Measurements from ENCODE around the gene YKT6.

The YKT6 gene

GRCh38 chr7:44208085-44208484, 7.3 kb downstream of the YKT6 start:
- no peak for TF ChIP-seq FOXP2 (optimal IDR thresholded peaks at IDR 0.05; ENCODE audit: borderline replicate concordance, extremely low read depth, extremely low read length, insufficient read depth)
- TF ChIP-seq REST (IDR thresholded peaks at IDR 0.05; ENCODE audit: insufficient read depth in 1 of 2, low read depth in 2 of 2, low read length in 2 of 2) = no peak

- no peak for TF ChIP-seq POLR2AphosphoS5 (IDR thresholded peaks at IDR 0.05; ENCODE audit: low read depth, low read length)
- TF ChIP-seq FOXP2 (optimal IDR thresholded peaks at IDR 0.05; ENCODE audit: borderline replicate concordance, extremely low read depth, extremely low read length, insufficient read depth) = no peak
- no peak for TF ChIP-seq SIN3A (IDR thresholded peaks at IDR 0.05; ENCODE audit: borderline replicate concordance, insufficient read depth, low read length)
- no peak for TF ChIP-seq REST (IDR thresholded peaks at IDR 0.05; ENCODE audit: insufficient read depth in 1 of 2, low read depth in 2 of 2, low read length in 2 of 2)
- TF ChIP-seq TAF1 (IDR thresholded peaks at IDR 0.05; ENCODE audit: borderline replicate concordance, insufficient read depth, low read length) = no peak
These were observed 9.3 kb downstream of the YKT6 start for GRCh38 chr7:44210107-44210506.

- TF ChIP-seq FOXP2 (optimal IDR thresholded peaks at IDR 0.05; ENCODE audit: borderline replicate concordance, extremely low read depth, extremely low read length, insufficient read depth) (no peak), TAF1 (IDR thresholded peaks at IDR 0.05; ENCODE audit: borderline replicate concordance, insufficient read depth, low read length) (no peak), REST (IDR thresholded peaks at IDR 0.05; ENCODE audit: insufficient read depth in 1 of 2, low read depth in 2 of 2, low read length in 2 of 2) (no peak), SIN3A (IDR thresholded peaks at IDR 0.05; ENCODE audit: borderline replicate concordance, insufficient read depth, low read length) (no peak), POLR2AphosphoS5 (IDR thresholded peaks at IDR 0.05; ENCODE audit: low read depth, low read length) (no peak)
These were observed 10.4 kb downstream of the YKT6 start for GRCh38 chr7:44211126-44211675.

GRCh38 chr7:44212018-44212417, 11.2 kb downstream of the YKT6 start:
- TF ChIP-seq FOXP2 (optimal IDR thresholded peaks at IDR 0.05; ENCODE audit: borderline replicate concordance, extremely low read depth, extremely low read length, insufficient read depth) (no peak), SIN3A (IDR thresholded peaks at IDR 0.05; ENCODE audit: borderline replicate concordance, insufficient read depth, low read length) (no peak), TAF1 (IDR thresholded peaks at IDR 0.05; ENCODE audit: borderline replicate concordance, insufficient read depth, low read length) (no peak), POLR2AphosphoS5 (IDR thresholded peaks at IDR 0.05; ENCODE audit: low read depth, low read length) (no peak), REST (IDR thresholded peaks at IDR 0.05; ENCODE audit: insufficient read depth in 1 of 2, low read depth in 2 of 2, low read length in 2 of 2) (no peak)

GRCh38 chr7:44212581-44213184, 11.9 kb downstream of the YKT6 start:
- TF ChIP-seq REST (IDR thresholded peaks at IDR 0.05; ENCODE audit: insufficient read depth in 1 of 2, low read depth in 2 of 2, low read length in 2 of 2) = no peak
- TF ChIP-seq FOXP2 (optimal IDR thresholded peaks at IDR 0.05; ENCODE audit: borderline replicate concordance, extremely low read depth, extremely low read length, insufficient read depth) = no peak
- TF ChIP-seq TAF1 (IDR thresholded peaks at IDR 0.05; ENCODE audit: borderline replicate concordance, insufficient read depth, low read length) = no peak
- TF ChIP-seq POLR2AphosphoS5 (IDR thresholded peaks at IDR 0.05; ENCODE audit: low read depth, low read length) = no peak
- no peak for TF ChIP-seq SIN3A (IDR thresholded peaks at IDR 0.05; ENCODE audit: borderline replicate concordance, insufficient read depth, low read length)

All from PFSK-1 (cell line).